Endometrial microvascular endothelial cells (primary cell): ENCODE results near the gene SEPTIN12. TPM values are rescaled to one million over a fixed set of nuclear protein-coding genes. Genes with fewer than 3 reads are reported as not detected.
"Not testable (repeated sequence)": the region's sequence is repeated elsewhere in the genome, so short reads cannot be mapped to it uniquely, and the experiment has no call there.

ENCODE experiments used
- in situ Hi-C: cut with HindIII; loops from 2 replicates; pipeline ENCODE4 v1.10.0; 2017; ENCODE audit warnings: low sequenced_read_pairs, low pct_unique_long_range_greater_than_20kb; ENCODE audit errors: inconsistent ontology term
- total RNA-seq: library from RNA; depleted of rRNA; stranded (reverse); fragments of >200 nt; gene quantifications from one replicate; pipeline ENCODE4 v1.2.3, GENCODE V29; 2015; ENCODE audit errors: inconsistent ontology term

SEPTIN12 gene
- total RNA-seq, 1 donor from 2014 or later, result not detected

DNA sequence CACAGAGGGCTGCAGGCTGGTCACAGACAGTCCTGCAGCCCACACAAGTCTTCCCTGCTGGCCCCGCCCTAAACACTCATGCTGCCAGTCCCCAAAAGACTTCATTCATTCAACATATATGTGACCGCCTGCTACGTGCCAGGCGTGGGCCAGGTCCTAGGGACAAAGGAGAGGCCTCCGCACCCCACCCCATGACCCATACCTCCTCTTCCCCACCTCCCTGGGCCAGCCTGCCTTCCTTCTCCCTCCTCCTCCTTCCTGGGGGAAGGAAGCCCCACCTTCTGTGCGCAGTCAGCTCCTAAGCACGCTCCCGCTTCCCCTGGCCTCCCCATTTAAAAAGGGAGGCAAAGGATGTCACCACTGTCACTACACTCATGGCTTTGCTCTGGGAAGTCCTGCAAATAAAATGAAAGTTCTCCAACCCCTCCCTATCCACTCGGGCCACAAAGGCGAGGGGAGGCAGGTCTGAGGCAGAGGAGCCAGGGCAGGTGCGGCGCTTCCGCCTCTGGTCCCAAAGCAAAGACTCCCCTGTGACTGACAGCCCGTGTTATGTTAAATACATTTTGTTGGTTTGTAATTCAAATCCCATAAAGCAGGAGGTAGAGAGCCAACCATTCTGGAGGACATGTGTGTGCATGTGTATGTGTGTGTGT is 44.8 kb downstream of the SEPTIN12 start:
- in situ Hi-C loops, result no loop called here

DNA sequence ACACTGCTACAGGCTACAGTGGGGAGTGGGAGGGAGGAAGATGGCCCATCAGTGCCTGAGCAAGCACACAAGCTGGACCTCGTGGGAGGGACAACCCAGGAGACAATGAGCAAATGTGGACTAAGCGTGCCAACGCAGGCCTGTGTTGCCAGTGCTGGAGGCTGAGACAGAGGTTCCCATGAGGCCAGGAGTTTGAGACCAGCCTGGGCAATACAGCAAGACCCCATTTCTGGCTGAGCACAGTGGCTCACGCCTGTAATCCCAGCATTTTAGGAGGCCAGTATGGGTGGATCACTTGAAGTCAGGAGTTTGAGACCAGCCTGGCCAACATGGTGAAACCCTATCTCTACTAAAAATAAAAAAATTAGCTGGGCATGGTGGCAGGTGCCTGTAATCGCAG is 49.8 kb downstream of the SEPTIN12 start:
- in situ Hi-C loops, result not testable (repeated sequence)

DNA sequence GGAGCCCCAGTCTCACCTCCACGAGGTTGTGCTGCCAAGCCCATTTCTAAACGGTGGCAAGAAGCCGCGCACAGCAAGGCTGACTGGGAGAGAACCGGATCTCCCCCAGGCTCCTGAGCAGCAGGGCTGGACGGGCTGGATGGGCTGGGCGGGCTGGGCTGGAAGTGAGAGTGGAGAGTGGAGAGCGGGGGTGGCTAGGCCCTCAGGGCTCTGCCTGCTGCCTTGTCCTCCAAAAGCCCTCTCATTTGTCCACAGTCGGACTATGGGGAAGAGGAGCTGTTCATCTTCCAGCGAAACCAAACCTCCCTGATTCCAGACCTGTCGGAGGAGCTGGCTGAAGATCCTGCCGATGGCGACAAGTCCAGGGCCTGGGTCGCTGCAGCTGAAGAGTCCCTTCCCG is 50.6 kb downstream of the SEPTIN12 start:
- in situ Hi-C loops, result no loop called here

DNA sequence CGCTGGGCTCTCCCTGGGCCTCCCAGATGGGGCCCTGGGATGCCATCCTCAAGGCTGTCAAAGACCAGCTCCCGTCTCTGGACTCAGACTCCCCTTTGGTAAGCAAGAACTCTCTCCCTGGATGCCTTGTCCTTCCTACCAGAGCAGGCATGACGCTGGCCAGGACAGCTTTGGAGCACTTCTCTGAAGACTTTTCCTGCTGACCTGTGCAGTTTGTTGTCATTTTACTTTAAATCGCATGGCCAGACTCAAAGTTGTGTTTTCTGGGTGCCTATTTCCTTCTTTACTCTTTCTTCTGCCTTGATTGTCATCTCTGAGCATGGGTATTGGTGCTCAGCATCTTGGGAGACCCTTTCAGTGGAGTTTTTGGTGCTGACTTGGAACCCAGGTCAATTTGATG is 51.6 kb downstream of the SEPTIN12 start:
- in situ Hi-C loops, result no loop called here

DNA sequence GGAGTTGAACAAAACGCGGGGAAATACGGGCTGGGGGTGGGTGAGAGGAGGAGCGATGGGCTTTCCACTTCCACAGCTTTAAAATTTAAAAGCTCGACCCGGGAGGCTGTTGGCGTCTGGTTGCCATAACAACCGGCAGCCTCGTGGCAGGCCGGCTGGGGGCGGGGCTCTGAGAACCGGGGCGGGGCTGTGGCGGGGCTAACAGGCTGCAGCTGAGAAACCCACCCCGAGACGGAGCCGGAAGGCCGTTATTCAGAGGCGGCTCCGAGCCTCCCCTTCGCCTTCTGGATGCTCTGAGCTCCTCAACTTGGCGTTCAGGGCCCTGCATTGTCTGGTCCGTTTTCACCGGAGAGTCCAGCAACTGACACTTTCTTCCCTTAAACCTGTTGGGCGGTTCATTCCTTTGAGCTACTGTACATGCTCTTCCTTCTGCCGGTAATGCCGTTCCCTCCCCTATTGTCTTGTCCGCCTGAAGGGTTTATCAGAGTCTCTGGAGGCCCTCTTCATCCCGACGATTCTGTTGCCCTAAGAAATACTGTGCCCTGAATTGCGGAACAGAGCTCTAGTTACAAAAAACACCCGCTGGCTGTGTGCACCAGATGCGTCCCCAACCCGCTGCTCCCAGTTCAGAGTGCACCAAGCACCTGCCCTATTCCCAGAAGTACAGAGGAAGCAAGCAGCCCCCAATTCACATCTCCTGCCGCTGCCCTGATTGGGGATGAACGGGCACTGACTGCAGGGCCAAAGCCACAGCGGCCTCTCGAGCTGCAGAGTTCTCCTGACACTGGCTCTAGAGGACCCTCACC is 53.2 kb downstream of the SEPTIN12 start:
- in situ Hi-C loops, result no loop called here

DNA sequence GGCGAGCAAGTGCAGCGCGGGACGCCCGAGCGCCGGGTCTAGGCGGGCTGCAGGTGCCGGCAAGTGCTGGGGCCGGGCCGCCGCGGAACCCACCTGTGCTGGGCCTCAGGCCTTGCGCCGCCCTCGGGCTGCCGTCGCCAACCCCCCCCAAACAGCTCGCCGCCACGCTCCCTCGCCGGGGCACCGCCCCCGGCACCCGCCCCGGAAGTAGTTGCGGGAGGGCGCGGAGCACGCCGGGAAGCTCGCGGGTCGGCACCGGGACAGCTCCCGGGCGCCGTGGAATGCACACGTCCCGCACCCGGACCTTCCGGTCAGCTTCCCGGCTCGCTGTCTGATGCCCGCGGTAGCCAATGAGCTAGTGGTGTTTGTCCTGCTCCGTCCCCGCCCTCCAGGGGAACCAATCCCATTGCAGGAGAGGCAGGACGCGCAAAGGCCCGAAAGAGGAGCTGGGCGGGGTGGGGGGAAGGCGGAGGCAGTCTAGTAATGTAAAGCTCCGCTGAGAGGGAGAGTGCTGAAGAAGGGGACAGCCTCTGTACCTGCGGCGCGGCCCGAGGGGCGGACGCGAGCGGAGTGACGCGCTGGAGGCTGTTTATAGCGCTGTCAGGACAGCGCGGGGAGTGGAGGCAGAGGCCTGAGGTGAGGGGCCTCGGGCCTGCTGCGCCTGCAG is 53.9 kb downstream of the SEPTIN12 start, which contains the start of the genes ANKS3 and DNAAF8:
Gene ANKS3 (minus strand): TSS at position 209 of the 667 bp plus-strand sequence. CDS start 4,122 bp downstream, outside the sequence.
Gene DNAAF8 (plus strand): TSS at position 475 of the 667 bp plus-strand sequence. CDS start 1,978 bp downstream, outside the sequence.
- in situ Hi-C loops, result no loop called here

GRCh38 chr16:4733747-4734062 is 54.4 kb downstream of the SEPTIN12 start:
- in situ Hi-C loops, result no loop called here

GRCh38 chr16:4733211-4733742 is 54.9 kb downstream of the SEPTIN12 start:
- in situ Hi-C loops, result no loop called here

DNA sequence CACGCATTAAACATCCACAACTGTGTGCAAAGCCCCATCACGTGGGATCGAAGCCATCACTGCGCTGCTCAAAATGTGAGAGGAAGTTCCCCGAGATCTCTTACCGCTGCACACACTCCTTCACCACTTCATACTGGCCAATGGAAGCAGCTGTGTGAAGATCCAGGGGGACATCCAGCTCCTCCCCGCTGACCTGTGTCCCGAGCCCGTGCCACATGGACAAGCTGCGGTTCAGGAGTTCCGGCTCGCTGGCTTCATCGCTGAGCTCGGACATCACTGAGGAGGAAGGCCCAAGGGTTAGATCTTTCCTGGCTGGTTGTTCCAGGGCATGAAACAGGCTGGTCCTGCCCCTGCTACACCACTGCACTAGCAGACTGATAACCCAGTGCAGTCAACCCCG is 58.3 kb downstream of the SEPTIN12 start:
- in situ Hi-C loops, result no loop called here

- in situ Hi-C loops, result no loop called here
These were observed 59.5 kb downstream of the SEPTIN12 start for GRCh38 chr16:4728676-4729075.

Other genes with a start within 250 kb of the SEPTIN12 start
- gene CDIP1, start 249.6 kb downstream of the SEPTIN12 start, total RNA-seq, result 14.3 TPM
- not detected for gene C16orf96, start 232.0 kb downstream of the SEPTIN12 start, total RNA-seq
- gene UBALD1, start 173.5 kb downstream of the SEPTIN12 start, total RNA-seq, result 2.5 TPM
- gene MGRN1, start 163.5 kb downstream of the SEPTIN12 start, total RNA-seq, result 52.2 TPM
- gene NUDT16L1, start 94.8 kb downstream of the SEPTIN12 start, total RNA-seq, result 23.7 TPM
- gene ANKS3, start 54.1 kb downstream of the SEPTIN12 start, total RNA-seq, result 10.5 TPM
- not detected for gene DNAAF8, start 53.8 kb downstream of the SEPTIN12 start, total RNA-seq
- gene ZNF500, start 21.2 kb downstream of the SEPTIN12 start, total RNA-seq, result 13.9 TPM
- gene SMIM22, start 7.0 kb upstream of the SEPTIN12 start, total RNA-seq, result not detected
- gene ROGDI, start 14.3 kb upstream of the SEPTIN12 start, total RNA-seq, result 15.6 TPM
- gene GLYR1, start 58.9 kb upstream of the SEPTIN12 start, total RNA-seq, result 58.4 TPM
- 28.2 TPM for gene UBN1, start 59.1 kb upstream of the SEPTIN12 start, total RNA-seq
- gene PPL, start 148.8 kb upstream of the SEPTIN12 start, total RNA-seq, result not detected
- not detected for gene SEC14L5, start 170.0 kb upstream of the SEPTIN12 start, total RNA-seq
- gene NAGPA, start 245.6 kb upstream of the SEPTIN12 start, total RNA-seq, result 40.3 TPM